ENCODE data around the gene FCGR1A. TPM values are rescaled to one million over a fixed set of nuclear protein-coding genes. Genes with fewer than 3 reads are reported as not detected.
"Not testable (repeated sequence)": the region's sequence is repeated elsewhere in the genome, so short reads cannot be mapped to it uniquely, and the experiment has no call there.

Gene FCGR1A
- total RNA-seq (10 to 100 TPM in 1 of 7 donors, 1 to 10 TPM in 5, under 1 TPM in 1; 0.34 to 17.9 (median 3.2) TPM), polyA plus RNA-seq (1 to 10 TPM; 2.9 to 7.4 TPM)
- long read RNA-seq, donor 1: 0 reads
- long read RNA-seq, donor 2: 0 reads
- long read RNA-seq, donor 3, partial matches to known transcripts: 1 of 1 reads
- long read RNA-seq, donor 3, other reads (novel, unspliced or antisense): 0 of 1 reads

DNA sequence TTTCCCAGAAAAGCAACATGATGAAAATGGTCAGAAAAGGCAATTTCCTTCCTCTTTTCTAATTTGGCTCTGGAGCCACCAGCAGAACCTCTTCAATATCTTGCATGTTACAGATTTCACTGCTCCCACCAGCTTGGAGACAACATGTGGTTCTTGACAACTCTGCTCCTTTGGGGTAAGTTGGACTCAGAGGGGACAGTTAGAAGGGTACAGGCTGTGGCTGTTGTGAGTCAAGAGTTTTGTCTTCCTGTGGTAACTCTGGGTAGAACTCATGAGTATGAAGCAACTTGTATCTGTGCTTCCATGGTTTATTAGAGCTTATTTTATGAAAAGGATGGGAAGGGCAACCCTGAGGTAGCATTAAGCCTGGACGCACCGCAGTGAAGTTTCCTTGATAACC is at the start of gene FCGR1A:
Gene FCGR1A, plus strand, starts transcription at position 95 of the 400 bp plus-strand sequence. Its CDS starts 50 bp downstream, at position 145.
- intact Hi-C loops (cut with DNase I); H3K9me3 ChIP-seq; DNase-seq; H3K4me1 ChIP-seq (ENCODE audit: insufficient read depth); H3K27me3 ChIP-seq; H3K27ac ChIP-seq; H3K36me3 ChIP-seq; H3K4me3 ChIP-seq: not testable (repeated sequence)
- WGBS, 3 donors: 100% methylated on average over 2 of the region's 2 CpGs; no CpG with 5 or more reads in 2 of the 3 donors

DNA sequence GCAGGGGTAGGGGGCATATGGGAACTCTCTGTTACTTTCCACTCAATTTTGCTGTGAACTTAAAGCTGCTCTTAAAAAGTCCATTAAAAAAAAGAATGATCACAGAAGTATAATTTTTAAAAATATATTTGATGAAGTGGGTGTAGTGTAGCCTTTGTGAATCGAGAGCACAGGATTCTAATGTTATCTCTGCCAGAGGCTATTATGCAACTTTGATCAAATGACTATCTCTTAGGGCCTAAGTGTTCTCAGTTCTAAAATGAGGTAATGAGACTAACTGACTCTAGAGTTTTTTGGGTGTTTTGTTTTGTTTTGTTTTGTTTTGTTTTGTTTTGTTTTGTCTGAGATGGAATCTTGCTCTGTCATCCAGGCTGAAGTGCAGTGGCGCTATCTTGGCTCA is 49.7 kb upstream of the FCGR1A start:
- H3K4me3 ChIP-seq; H3K4me1 ChIP-seq (ENCODE audit: insufficient read depth); intact Hi-C loops (cut with DNase I); H3K27me3 ChIP-seq; H3K36me3 ChIP-seq; H3K9me3 ChIP-seq; H3K27ac ChIP-seq; DNase-seq: not testable (repeated sequence)
- WGBS, 3 donors: 68 to 86% methylated on average over 1 of the region's 2 CpGs; no CpG with 5 or more reads in 1 of the 3 donors

DNA sequence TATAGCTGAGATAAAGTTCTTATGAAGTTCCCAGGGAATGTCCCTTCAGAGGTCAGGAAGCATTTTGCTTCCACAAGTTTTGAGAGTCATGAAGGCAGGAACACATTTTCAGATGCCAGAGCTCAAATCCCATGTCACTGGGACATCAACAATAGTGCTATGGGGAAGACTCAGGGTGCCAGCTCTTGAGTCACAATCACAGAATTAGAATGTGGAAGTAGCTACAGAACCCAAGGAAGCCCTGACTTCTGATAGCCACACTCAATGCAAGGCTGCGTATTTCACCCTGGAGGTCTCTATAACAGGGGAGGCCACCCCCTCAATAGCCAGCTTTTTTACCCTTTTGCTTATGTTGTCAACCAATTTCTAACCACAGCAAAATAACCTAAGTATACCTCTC is 47.8 kb upstream of the FCGR1A start:
- DNase-seq, H3K27me3 ChIP-seq: not testable (repeated sequence)

DNA sequence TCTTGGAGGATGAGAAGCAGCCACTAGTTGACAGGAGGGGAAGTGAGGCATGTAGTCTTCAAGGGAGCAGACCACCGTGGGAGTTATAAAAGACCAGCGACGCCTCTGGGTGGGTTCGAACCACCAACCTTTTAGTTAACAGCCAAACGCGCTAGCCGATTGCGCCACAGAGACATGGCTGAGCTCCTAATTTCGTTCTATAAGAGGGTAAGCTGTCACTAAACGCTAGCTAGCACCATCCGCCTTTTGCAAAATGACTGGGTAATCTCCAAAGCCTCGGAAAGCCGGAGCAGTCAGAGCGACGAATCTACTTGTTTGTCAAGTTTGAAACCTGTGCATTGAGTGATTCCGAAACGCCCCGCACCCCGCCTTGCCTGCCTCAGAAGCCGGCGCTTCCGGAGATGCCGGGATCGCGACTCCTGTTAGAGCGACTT is 42.3 kb upstream of the FCGR1A start:
- peak in 4 of 5 donors; percentile 22 to 65 (median 42) for DNase-seq
- 3 to 9% (median 7%) methylated on average over 18 to 26 of the region's 26 CpGs for WGBS, 3 donors
- H3K27ac ChIP-seq; H3K4me1 ChIP-seq (ENCODE audit: insufficient read depth); H3K27me3 ChIP-seq; H3K9me3 ChIP-seq; H3K4me3 ChIP-seq; H3K36me3 ChIP-seq; intact Hi-C loops (cut with DNase I): not testable (repeated sequence)

More for the DNA sequence above, 47.8 kb upstream of the FCGR1A start:
- 80 to 100% (median 82%) methylated on average over 1 of the region's 1 CpG for WGBS, 3 donors
- H3K36me3 ChIP-seq; intact Hi-C loops (cut with DNase I); H3K4me1 ChIP-seq (ENCODE audit: insufficient read depth); H3K9me3 ChIP-seq; H3K4me3 ChIP-seq; H3K27ac ChIP-seq: not testable (repeated sequence)

DNA sequence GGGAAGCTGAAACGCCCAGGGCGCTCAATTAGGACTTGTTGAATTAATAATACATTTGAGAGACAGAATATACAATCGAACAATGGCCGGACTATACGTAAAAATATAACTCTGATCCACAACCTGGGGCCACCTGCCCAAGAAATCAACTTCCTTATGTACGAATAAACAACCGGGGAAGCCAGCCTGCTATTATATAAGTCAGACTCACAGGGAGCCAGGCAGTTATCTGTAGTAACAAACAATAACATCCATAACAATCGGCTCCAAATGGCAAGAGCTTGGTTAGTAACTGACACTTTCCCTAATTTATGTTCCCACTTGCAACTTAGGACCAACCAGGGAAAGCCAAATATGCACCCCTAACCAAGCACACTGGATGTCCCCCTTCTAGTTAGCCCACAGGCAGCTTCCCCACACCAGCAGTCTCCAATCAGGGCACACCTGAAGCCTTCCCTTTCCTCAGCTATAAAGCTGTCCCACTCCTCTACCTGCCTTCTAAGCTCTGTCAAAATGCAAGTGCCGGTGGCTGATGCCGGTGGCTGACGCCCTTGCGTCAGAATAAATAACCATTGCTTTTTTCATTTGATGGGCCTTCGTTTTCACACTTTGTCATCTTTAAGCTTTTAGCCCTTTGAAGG is 41.8 kb upstream of the FCGR1A start:
- H3K36me3 ChIP-seq; H3K27ac ChIP-seq; intact Hi-C loops (cut with DNase I); H3K4me1 ChIP-seq (ENCODE audit: insufficient read depth); H3K27me3 ChIP-seq; DNase-seq; H3K9me3 ChIP-seq; H3K4me3 ChIP-seq: not testable (repeated sequence)
- WGBS, 3 donors: 22 to 40% (median 32%) methylated on average over 3 to 8 of the region's 13 CpGs

DNA sequence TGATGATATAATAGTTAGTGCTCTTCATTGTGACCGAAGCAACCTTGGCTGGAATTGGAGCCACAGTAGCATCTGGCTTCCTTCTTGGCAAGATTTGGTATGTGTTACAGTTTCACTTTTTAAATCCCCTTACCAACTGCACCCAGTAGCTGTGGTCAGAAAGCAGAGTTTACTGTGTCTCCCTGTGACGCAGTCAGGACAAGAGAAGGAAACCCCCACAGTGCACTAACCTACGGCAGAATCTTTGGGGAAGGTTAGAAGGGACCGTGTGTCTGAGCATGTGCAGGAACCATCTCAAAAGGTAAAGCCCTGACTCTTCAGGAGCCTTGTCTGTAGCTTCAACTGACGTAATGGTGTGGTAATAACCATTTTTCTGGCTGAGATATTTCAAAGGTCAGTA is 40.6 kb upstream of the FCGR1A start:
- H3K4me1 ChIP-seq (ENCODE audit: insufficient read depth); H3K9me3 ChIP-seq; H3K27ac ChIP-seq; DNase-seq; H3K4me3 ChIP-seq; H3K36me3 ChIP-seq; H3K27me3 ChIP-seq; intact Hi-C loops (cut with DNase I): not testable (repeated sequence)
- 94 to 100% methylated on average over 1 of the region's 5 CpGs; no CpG with 5 or more reads in 1 of the 3 donors for WGBS, 3 donors

DNA sequence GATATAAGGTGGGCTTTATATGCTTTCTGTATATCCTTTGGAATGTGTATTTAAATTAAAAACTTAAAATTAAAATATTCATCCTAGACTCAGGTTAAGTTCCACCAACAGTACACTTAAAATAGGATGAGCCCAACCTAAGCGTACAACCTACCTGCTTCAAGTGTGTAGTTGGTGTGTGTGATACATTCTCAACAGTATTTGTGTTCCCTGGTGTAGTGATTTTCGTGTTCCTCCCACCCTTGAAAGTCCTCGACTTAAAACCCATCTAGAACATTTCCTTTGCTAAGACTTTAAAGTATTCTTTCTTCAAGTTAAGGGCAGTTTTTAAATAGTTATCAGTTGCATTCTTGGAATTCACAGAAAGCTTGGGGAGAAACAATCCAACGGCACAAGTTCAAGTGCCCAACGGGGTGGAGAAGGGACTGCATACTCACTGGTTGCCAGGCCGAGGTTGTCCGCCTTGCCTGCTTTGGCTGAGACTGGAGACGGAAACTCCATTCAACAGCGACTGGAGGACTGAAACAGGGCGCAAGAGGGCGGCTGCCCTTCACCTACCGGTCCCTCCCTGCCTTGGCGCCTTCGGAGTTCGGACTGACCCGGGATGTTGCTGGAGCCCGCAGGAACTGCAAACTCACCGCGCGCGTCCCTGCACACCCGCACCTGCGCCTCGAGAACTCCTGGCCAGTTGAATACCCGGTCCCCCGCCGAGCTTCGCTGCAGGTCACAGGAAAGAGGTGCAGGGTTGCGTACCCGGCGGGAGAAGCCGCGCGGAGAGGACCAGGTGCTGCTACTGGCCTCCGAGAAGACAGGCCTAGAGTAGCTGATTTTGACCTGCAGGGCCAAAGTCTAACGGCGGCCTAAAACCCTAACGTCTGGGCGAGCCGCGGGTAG is 35.8 kb upstream of the FCGR1A start:
- H3K27me3 ChIP-seq; intact Hi-C loops (cut with DNase I); H3K27ac ChIP-seq; H3K36me3 ChIP-seq; H3K9me3 ChIP-seq; H3K4me3 ChIP-seq; H3K4me1 ChIP-seq (ENCODE audit: insufficient read depth): not testable (repeated sequence)
- 24 to 58% (median 25%) methylated on average over 7 to 35 of the region's 41 CpGs for WGBS, 3 donors
- DNase-seq: peak in 1 of 5 donors; percentile 28

DNA sequence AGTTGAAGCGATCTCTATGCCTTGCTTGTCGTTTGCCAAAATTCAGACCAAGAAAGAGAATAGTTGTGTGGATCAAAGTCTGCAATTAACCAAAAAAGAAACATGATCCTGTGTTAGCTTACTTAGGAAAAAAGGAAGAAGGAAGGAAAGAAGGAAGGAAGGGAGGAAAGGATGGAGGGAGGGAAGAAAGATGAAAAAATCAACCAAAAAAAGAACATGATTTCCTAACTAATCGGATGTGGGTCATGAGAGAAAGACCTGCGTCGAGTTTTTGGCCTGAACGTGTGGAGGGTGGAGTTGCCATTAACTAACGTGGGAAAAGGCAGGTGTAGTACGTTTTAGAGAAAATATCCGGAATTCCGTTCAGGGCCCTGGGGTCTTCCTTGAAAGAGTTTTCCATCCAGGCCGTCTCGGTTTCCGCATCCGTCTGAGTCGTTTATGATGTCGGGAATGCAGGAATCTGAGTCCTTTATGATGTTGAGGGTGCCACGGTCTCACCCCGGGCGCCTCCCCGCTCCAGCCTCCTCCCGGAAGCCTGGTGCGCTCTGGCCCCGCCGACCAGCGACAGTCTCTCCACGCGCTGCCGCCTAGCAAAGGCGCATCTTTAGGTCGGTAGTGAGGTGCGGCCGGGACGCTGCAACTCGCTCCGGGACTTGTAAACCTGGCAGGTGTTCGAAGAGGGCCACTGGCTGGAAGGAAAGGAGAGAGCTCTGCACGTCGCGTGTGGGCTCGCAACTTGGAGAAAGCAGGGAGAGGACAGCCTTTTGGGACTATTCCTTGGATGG is 34.9 kb upstream of the FCGR1A start:
- H3K27ac ChIP-seq; DNase-seq; H3K4me3 ChIP-seq; intact Hi-C loops (cut with DNase I); H3K27me3 ChIP-seq; H3K4me1 ChIP-seq (ENCODE audit: insufficient read depth); H3K9me3 ChIP-seq; H3K36me3 ChIP-seq: not testable (repeated sequence)
- 14 to 24% (median 15%) methylated on average over 19 to 24 of the region's 40 CpGs for WGBS, 3 donors

DNA sequence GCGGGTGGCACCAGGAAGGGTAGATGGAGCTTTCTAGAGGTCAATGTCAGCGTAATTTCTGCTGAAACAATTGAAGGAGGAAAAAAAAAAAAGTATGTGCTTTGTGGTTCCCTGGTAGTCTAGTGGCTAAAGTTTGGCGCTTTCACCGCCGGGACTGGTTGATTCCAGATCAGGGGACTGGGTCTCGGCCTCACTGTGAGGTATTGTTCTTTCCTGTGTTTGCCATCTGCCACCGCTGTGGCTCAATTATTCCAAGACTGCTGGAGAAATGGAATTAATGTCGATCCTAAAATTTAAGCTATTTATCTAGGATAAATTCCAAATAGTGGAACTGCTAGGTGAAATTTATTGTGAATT is 34.4 kb upstream of the FCGR1A start:
- H3K4me3 ChIP-seq; DNase-seq; H3K27ac ChIP-seq; intact Hi-C loops (cut with DNase I); H3K27me3 ChIP-seq; H3K9me3 ChIP-seq; H3K36me3 ChIP-seq; H3K4me1 ChIP-seq (ENCODE audit: insufficient read depth): not testable (repeated sequence)
- 50 to 56% (median 53%) methylated on average over 6 to 8 of the region's 8 CpGs for WGBS, 3 donors

DNA sequence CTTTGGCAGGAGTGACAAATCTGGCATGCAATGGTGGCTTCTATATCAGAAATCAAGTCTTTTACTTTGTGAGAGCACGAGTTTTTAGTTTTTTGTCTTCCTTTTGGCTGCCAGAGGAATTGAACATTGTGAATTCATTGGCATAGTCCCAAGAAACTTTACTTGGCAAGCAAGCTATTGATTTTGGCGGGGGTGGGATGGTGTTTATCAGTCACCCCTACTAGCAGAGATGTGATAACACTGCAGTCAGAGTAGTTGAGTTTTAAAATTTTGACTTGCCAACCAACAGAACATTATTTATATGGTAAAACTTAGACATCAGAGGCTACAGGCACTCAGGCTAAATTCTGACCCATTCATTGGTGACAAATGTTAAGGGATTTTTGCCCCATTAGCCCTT is 31.9 kb upstream of the FCGR1A start:
- WGBS, 3 donors: 17 to 36% (median 20%) methylated on average over 1 to 2 of the region's 2 CpGs

DNA sequence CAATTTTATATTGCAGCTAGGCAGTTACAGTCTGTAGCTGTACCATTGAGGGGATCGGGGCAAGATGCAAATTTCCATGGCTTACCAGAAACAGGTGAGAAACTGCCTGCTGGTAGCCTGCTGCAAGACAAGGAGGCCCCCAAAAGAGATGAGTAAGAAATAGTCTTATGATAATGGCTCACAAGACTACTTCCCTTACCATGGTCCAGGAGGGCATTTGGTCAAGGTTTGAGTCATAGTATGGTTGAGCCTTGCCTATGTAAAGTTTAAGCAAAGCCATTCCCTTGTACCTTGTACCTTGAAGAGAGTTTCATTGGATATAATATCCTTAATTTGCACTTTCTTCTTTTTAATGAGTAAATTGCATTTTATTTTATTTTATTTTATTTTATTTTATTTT is 30.3 kb upstream of the FCGR1A start:
- H3K4me3 ChIP-seq; intact Hi-C loops (cut with DNase I); H3K9me3 ChIP-seq; H3K27ac ChIP-seq; H3K36me3 ChIP-seq; H3K27me3 ChIP-seq; DNase-seq; H3K4me1 ChIP-seq (ENCODE audit: insufficient read depth): not testable (repeated sequence)
- WGBS, 3 donors: 95 to 100% (median 100%) methylated on average over 1 of the region's 1 CpG

More for the DNA sequence above, 31.9 kb upstream of the FCGR1A start:
- DNase-seq; H3K9me3 ChIP-seq; H3K27me3 ChIP-seq; H3K4me3 ChIP-seq; H3K36me3 ChIP-seq; H3K27ac ChIP-seq; H3K4me1 ChIP-seq (ENCODE audit: insufficient read depth); intact Hi-C loops (cut with DNase I): not testable (repeated sequence)
